ENCODE measurements around the gene GNA14. TPM values are rescaled to one million over a fixed set of nuclear protein-coding genes. Genes with fewer than 3 reads are reported as not detected.

GNA14 gene
- total RNA-seq, 1 experiment from 2014 or later, result 1.2 TPM

- Histone ChIP-seq H3K36me3 (ENCODE audit: low read depth, low read length) (no peaks in the 10 kb centered on the region), H3K9me3 (ENCODE audit: low read length) (no peaks in the 10 kb centered on the region), H4K20me1 (ENCODE audit: low read length) (no peaks in the 10 kb centered on the region), H3K4me2 (ENCODE audit: low read length) (no peak overlapping the region), H3K4me3 (ENCODE audit: low read length) (no peak overlapping the region), H3K4me1 (ENCODE audit: insufficient read depth, low read length) (no peaks in the 10 kb centered on the region), H3K9ac (ENCODE audit: low read length) (no peak overlapping the region), H3F3A (ENCODE audit: low read length, unreplicated experiment) (no peaks in the 10 kb centered on the region), H3K27me3 (ENCODE audit: low read length) (no peaks in the 10 kb centered on the region), H2AFZ (ENCODE audit: low read length) (no peak overlapping the region), H3K79me2 (ENCODE audit: low read length) (no peaks in the 10 kb centered on the region), H3K9me2 (replicated peaks; ENCODE audit: low read length) (no peaks in the 10 kb centered on the region), H3K27ac (ENCODE audit: low read length) (no peak overlapping the region)
- intact Hi-C loops (cut with micrococcal nuclease), result no loop called here
- POLR2A ChIA-PET (ENCODE audit: unreplicated experiment), result no interaction called here
- ATAC-seq (no peak), DNase-seq (no peak)
- TF ChIP-seq CTCF (conservative IDR thresholded peaks at IDR 0.05; ENCODE audit: low read depth, low read length) (no peak), EZH2phosphoT487 (IDR thresholded peaks at IDR 0.05; ENCODE audit: borderline replicate concordance, low read length) (no peak), EZH2 (IDR thresholded peaks at IDR 0.05; ENCODE audit: low read length, unreplicated experiment) (no peak)
- no TSS peak for BruUV-seq (replicated peaks)
- CTCF ChIA-PET, result no interaction called here
Observed at GRCh38 chr9:77677957-77678535, 29.9 kb upstream of the GNA14 start.

DNA sequence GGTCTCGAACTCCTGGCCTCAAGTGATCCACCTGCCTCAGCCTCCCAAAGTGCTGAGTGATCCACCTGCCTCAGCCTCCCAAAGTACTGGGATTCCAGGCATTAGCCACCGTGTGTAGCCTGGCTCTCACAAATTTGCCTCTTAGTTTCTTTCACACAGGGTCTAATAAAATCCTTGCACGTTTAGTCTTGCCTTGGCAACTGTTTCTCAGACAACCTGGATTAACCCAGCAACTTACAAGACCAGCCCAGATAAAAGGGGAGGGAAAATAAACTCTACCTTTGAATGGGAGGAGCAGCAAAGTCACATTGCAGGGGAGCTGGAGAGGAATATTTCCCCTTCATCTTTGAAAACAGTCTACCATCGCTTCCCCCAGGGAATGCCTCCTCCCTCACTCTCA is 29.3 kb upstream of the GNA14 start:
- CTCF ChIA-PET, result no interaction called here
- no TSS peak for BruUV-seq (replicated peaks)
- intact Hi-C loops (cut with micrococcal nuclease), result no loop called here
- no peaks in the 10 kb centered on the region for H3K27me3 ChIP-seq (ENCODE audit: low read length)
- no peaks in the 10 kb centered on the region for H3K4me1 ChIP-seq (ENCODE audit: insufficient read depth, low read length)
- H3K4me3 ChIP-seq (ENCODE audit: low read length), result no peak overlapping the region
- H3K79me2 ChIP-seq (ENCODE audit: low read length), result no peaks in the 10 kb centered on the region
- no peak overlapping the region for H2AFZ ChIP-seq (ENCODE audit: low read length)
- no peak for DNase-seq
- H3K9me2 ChIP-seq (replicated peaks; ENCODE audit: low read length), result no peaks in the 10 kb centered on the region
- no peaks in the 10 kb centered on the region for H3K9me3 ChIP-seq (ENCODE audit: low read length)
- POLR2A ChIA-PET (ENCODE audit: unreplicated experiment), result no interaction called here
- H3K27ac ChIP-seq (ENCODE audit: low read length), result no peak overlapping the region
- no peak for ATAC-seq
- no peaks in the 10 kb centered on the region for H3F3A ChIP-seq (ENCODE audit: low read length, unreplicated experiment)
- no peaks in the 10 kb centered on the region for H4K20me1 ChIP-seq (ENCODE audit: low read length)
- no peaks in the 10 kb centered on the region for H3K36me3 ChIP-seq (ENCODE audit: low read depth, low read length)
- H3K9ac ChIP-seq (ENCODE audit: low read length), result no peak overlapping the region
- TF ChIP-seq EZH2phosphoT487 (IDR thresholded peaks at IDR 0.05; ENCODE audit: borderline replicate concordance, low read length), result no peak
- TF ChIP-seq EZH2 (IDR thresholded peaks at IDR 0.05; ENCODE audit: low read length, unreplicated experiment), result no peak
- TF ChIP-seq CTCF (conservative IDR thresholded peaks at IDR 0.05; ENCODE audit: low read depth, low read length), result no peak
- no peak overlapping the region for H3K4me2 ChIP-seq (ENCODE audit: low read length)

GRCh38 chr9:77673941-77674791 is 26.0 kb upstream of the GNA14 start:
- Histone ChIP-seq H3K79me2 (ENCODE audit: low read length) (no peaks in the 10 kb centered on the region), H3F3A (ENCODE audit: low read length, unreplicated experiment) (no peaks in the 10 kb centered on the region), H3K36me3 (ENCODE audit: low read depth, low read length) (no peaks in the 10 kb centered on the region), H3K9ac (ENCODE audit: low read length) (no peak overlapping the region), H3K27ac (ENCODE audit: low read length) (no peak overlapping the region), H3K9me2 (replicated peaks; ENCODE audit: low read length) (no peaks in the 10 kb centered on the region), H3K4me3 (ENCODE audit: low read length) (no peak overlapping the region), H3K9me3 (ENCODE audit: low read length) (no peaks in the 10 kb centered on the region), H3K4me2 (ENCODE audit: low read length) (no peak overlapping the region), H3K4me1 (ENCODE audit: insufficient read depth, low read length) (no peaks in the 10 kb centered on the region), H4K20me1 (ENCODE audit: low read length) (no peaks in the 10 kb centered on the region), H3K27me3 (ENCODE audit: low read length) (no peaks in the 10 kb centered on the region), H2AFZ (ENCODE audit: low read length) (no peak overlapping the region)
- no peak for TF ChIP-seq EZH2phosphoT487 (IDR thresholded peaks at IDR 0.05; ENCODE audit: borderline replicate concordance, low read length)
- intact Hi-C loops (cut with micrococcal nuclease), result loop anchor here (2.0 kb wide), 1 partner anchor 77 kb away; no protein-coding TSS in a partner anchor
- POLR2A ChIA-PET (ENCODE audit: unreplicated experiment), result interaction anchor here (0.6 kb wide), 1 partner anchor 44 kb away, joined by 5 read pairs; no protein-coding TSS in a partner anchor
- no peak for ATAC-seq
- DNase-seq, result no peak
- CTCF ChIA-PET, result interaction anchor here (1.1 kb wide), 1 partner anchor 77 kb away, joined by 11 read pairs; no protein-coding TSS in a partner anchor
- BruUV-seq (replicated peaks), result no TSS peak

All from PC-3 (cell line).